Measurements from ENCODE around the gene MBNL2.

GRCh38 chr13:97252735-97253134 is 30.6 kb downstream of the MBNL2 start:
- TF ChIP-seq CTCF (IDR thresholded peaks at IDR 0.05) (no peak), POLR2A (IDR thresholded peaks at IDR 0.05) (no peak)

Measured in uterus (tissue), 2 donors.